Testis (tissue), 2 donors: ENCODE results near the gene CLPSL2.

Experiments
- CTCF ChIP-seq, 3 experiments: fragments of 450-650 bp in 2 of 3; fragments of 200-600 bp in 1 of 3; sonication (generic) in 1 of 3; IDR thresholded peaks; one replicate each; pipeline ENCODE4 v1.5.1; 2016 to 2019; ENCODE audit warnings: antibody characterized with exemption in 3 of 3, mild to moderate bottlenecking in 2 of 3, moderate library complexity in 1 of 3
- POLR2A ChIP-seq: fragments of 450-650 bp; IDR thresholded peaks from one replicate; pipeline ENCODE4 v1.6.1; 2017; ENCODE audit warnings: antibody characterized with exemption, mild to moderate bottlenecking, moderate library complexity

DNA sequence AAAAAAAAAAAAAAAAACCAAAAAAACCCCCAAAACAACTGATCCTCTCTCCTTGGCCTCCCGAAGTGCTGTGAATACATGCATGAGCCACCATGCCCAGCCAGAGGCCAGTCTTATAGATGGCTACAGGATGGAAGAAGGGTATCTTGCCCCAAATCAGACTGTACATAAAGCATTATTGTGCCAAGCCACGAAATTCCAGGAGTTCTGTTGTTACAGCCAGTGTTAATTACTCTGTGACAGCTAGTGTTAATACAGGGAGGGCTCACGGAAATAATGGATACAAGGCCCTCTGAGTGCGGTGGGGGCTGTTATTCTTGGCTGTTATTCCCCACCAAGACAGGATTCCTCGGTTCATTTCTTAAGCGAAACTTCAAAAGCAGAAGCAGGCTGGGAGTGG, 1.4 kb upstream of the CLPSL2 start:
- TF ChIP-seq CTCF (IDR thresholded peaks at IDR 0.05), result no peak
- no peak for TF ChIP-seq POLR2A
